Hypothalamus (tissue), 51 donors: ENCODE results near the gene SLX4IP.
A peak's percentile ranks its signal among the peaks of the same experiment; 100 is the strongest.

Experiments
- DNase-seq, 51 donors: peaks; one replicate each; lab custom pipeline; 2025; lab: John Stamatoyannopoulos, UW

Gene SLX4IP

GRCh38 chr20:10513931-10514575 lies 78.9 kb downstream of the SLX4IP start:
- no peak for DNase-seq

GRCh38 chr20:10516529-10516928 lies 81.4 kb downstream of the SLX4IP start:
- DNase-seq, result no peak

GRCh38 chr20:10519361-10520046 lies 84.4 kb downstream of the SLX4IP start:
- no peak for DNase-seq

GRCh38 chr20:10520528-10520927 lies 85.4 kb downstream of the SLX4IP start:
- no peak for DNase-seq

GRCh38 chr20:10521068-10521831 lies 86.1 kb downstream of the SLX4IP start:
- no peak for DNase-seq

GRCh38 chr20:10521836-10522235 lies 86.7 kb downstream of the SLX4IP start:
- no peak for DNase-seq

GRCh38 chr20:10522328-10522727 lies 87.2 kb downstream of the SLX4IP start:
- peak in 1 of 51 donors; percentile 4 for DNase-seq

GRCh38 chr20:10523443-10523842 lies 88.3 kb downstream of the SLX4IP start:
- DNase-seq, result peak in 3 of 51 donors; percentile 12 to 14 (median 13)

- DNase-seq, result peak in 25 of 51 donors; percentile 15 to 79 (median 42)
Observed at GRCh38 chr20:10524034-10524476, 89.0 kb downstream of the SLX4IP start.

- no peak for DNase-seq
Observed at GRCh38 chr20:10524643-10525042, 89.5 kb downstream of the SLX4IP start.

- no peak for DNase-seq
Observed at GRCh38 chr20:10527781-10528180, 92.7 kb downstream of the SLX4IP start.

GRCh38 chr20:10530883-10531282 lies 95.8 kb downstream of the SLX4IP start:
- no peak for DNase-seq

GRCh38 chr20:10531848-10532247 lies 96.7 kb downstream of the SLX4IP start:
- DNase-seq, result no peak

GRCh38 chr20:10532361-10532760 lies 97.3 kb downstream of the SLX4IP start:
- DNase-seq, result no peak

- no peak for DNase-seq
Observed at GRCh38 chr20:10536531-10536930, 101.4 kb downstream of the SLX4IP start.

- DNase-seq, result no peak
Observed at GRCh38 chr20:10537850-10538480, 102.9 kb downstream of the SLX4IP start.

- DNase-seq, result no peak
Observed at GRCh38 chr20:10538768-10539167, 103.7 kb downstream of the SLX4IP start.

GRCh38 chr20:10539818-10540553 lies 104.9 kb downstream of the SLX4IP start:
- no peak for DNase-seq

GRCh38 chr20:10540636-10541493 lies 105.8 kb downstream of the SLX4IP start:
- DNase-seq, result no peak
